HuH-7.5 (cell line): ENCODE results near the gene POMT2.
A peak's percentile ranks its signal among the peaks of the same experiment; 100 is the strongest.
"Not testable (repeated sequence)": the region's sequence is repeated elsewhere in the genome, so short reads cannot be mapped to it uniquely, and the experiment has no call there.

Experiments
- DNase-seq: peaks from one replicate; pipeline ENCODE4 v3.0.0; 2011; ENCODE audit warnings: low spot score

The POMT2 gene

GRCh38 chr14:77301103-77301502 is 19.6 kb downstream of the POMT2 start:
- peak; percentile 43 for DNase-seq

- DNase-seq, result no peak
These were observed 20.9 kb downstream of the POMT2 start for GRCh38 chr14:77299771-77300170.

DNA sequence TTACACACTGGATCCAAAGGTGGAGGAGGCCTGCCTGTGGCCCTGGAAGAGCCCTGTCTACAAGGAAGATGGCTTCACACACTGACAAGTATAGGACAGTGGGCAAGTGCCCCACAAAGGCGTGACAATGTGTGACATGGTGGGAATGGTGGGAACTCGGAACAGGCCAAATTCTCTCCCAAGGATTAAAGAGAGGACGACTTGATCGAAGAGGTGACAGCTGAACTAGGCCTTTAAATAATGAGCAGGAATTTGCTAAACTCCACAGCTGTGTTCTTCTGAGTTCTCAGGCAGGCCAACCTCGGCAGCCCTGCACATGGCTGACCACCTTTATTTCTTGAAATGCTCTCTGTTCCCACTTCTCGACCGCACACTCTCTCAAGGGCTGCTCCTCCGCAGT is 23.8 kb downstream of the POMT2 start:
- DNase-seq, result no peak

DNA sequence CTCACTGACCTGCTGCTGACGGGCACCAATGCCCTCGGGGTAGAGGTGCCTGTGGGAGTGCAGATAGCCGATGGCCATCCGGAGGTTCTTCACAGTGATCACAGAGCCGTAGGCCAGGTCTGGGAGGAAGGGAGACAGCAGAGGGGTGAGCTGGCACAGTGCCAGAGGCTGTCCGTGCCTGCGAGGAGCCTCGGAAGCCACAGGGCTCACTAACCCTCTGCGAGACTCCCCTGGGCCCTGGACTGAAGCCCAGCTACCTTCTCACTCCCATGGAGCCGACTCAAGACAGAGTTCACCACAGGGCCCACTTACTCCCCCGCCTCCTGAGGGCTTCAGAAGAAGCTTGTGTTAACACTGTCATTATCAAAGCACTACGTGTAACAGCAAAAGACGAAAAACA is 24.5 kb downstream of the POMT2 start:
- no peak for DNase-seq

- DNase-seq, result no peak
These were observed 30.0 kb downstream of the POMT2 start for GRCh38 chr14:77290705-77291104.

- DNase-seq, result no peak
These were observed 34.1 kb downstream of the POMT2 start for GRCh38 chr14:77286576-77286975.

GRCh38 chr14:77284466-77284865 is 36.2 kb downstream of the POMT2 start:
- no peak for DNase-seq

- no peak for DNase-seq
These were observed 36.6 kb downstream of the POMT2 start for GRCh38 chr14:77284066-77284465.

DNA sequence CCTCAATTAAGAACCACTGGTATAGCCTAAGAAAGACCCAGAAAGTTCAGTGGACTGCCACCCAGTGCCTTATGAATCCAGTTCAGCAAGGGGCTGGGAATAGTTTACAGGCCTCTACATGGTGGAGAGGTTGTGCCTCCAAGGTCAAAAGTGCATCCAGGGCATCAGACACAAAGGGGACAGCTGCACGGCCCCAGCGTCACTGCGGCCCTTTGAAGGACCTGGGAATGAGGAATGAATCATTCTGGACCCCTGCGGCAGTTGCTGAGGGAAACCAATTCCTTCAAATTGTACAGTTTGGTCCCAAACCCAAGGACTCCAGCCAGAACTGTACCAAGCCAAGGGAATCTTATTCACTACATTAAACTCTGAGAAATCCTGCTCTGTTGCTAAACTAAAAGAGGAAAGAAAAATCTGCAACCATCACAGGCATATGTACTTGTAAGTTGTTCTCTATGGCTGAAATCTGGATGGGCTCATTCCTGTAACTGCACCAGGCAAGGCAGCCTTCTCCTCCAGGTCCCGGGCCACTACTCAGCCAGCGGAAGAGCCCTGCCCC is 38.8 kb downstream of the POMT2 start:
- no peak for DNase-seq

DNA sequence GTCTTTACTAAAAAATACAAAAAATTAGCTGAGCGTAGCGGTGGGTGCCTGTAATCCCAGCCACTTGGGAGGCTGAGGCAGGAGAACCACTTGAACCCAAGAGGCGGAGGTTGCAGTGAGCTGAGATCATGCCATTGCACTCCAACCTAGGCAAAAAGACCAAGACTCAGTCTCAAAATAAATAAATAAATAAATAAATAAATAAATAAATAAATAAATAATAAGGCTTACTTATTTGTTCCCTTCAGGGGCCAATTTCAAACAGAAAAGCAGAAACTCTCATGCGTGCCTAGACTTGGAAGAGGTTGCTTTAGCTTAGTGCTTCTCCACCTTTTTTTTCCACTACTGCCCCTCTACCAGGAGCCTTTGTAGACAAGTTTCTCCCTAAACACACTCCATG is 39.8 kb downstream of the POMT2 start:
- DNase-seq, result not testable (repeated sequence)

DNA sequence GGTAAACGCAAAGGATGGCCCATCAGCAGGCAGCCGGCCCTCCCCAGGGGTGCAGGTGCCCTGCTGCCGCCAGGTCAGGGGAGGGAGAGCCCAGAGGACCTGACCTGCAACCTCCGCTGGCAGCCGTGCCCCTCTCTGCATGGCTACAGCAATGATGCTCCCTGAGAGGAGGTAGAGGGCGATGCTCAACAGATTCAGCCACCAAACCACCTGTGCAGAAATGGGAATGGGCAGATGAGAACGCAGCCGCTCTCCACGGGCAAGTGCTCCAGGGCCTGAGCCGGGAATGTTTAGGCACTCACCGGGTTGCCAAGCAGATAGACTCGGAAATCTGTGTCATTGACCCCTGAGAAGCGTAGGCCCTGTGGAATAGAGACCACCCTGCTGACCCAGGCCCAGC is 41.0 kb downstream of the POMT2 start:
- DNase-seq, result no peak

- no peak for DNase-seq
These were observed 42.0 kb downstream of the POMT2 start for GRCh38 chr14:77278461-77279230.

DNA sequence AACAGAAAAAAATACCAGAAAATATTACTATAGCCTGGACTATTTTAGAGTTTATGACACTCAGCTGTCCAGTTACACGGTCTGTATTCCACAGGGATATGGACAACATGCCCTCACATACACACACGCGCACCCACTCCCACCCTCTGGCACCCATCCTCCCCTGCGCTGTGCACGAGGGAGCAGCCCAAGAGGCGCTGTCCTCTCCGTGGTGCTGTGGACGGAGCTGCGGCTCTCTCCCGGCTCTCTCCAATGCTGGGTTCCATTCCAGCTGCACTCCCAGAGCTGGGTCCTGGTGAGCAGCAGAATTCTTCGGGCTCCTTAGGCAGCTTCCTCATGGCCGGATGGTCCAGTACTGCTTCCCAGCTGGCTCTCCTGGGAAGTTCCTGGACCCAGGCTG is 43.7 kb downstream of the POMT2 start:
- DNase-seq, result no peak

DNA sequence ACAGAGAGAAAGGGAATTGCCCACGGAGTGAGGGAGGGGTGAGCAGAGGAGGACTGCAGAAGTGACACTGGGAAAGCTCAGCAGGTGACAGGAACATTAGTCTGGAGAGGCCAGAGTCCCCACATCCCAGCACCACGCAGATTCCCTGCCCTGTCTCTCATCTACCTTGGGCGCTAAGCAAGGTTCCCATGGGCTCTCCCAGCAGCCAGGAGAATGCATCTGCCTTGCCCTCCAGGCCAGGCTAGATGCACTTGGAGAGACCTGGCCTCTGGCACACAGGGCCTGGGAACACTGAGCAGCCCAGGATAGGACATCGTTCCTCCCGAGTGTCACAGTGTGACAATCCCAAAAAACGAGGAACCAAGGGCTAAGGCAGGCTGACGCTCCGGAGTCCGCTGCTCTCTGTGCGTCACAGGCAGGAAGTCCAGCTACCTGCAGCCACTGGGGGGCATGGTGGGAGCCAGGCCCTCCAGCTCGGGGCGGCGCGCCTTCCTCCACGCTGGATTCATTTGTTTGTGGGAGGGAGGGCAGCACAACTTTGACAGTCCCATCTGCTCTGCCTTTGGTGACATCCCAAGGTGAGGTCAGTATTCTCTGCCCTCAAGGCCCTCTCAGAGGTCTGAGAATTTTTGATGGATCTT is 44.3 kb downstream of the POMT2 start:
- no peak for DNase-seq

- no peak for DNase-seq
These were observed 45.1 kb downstream of the POMT2 start for GRCh38 chr14:77275601-77276017.

DNA sequence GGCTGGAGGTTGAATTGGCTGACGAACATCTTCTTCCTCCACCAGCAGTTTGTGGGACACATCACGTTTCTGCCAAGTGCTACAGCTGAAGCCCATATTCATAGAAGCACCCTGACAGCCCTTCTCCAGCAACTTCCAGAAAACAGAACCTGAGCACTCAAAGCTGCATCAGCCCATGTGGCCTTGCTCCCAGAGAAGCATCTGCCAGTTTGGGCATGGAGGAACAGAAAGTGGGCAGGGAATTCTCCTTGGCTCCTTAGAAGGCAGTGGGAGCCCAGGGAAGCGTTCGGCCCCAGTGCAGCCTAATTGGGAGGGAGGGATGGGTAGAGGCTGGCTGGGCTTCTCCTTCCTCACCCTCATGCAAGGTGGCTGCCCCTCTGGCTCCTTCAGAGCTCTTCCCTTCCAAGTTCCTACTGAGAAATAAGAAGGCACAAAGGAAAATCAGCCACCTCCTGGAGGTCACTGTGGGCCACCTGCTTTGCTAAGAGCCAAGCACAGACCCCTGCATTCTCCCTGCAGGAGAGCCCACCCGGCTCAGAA is 45.6 kb downstream of the POMT2 start:
- no peak for DNase-seq

DNA sequence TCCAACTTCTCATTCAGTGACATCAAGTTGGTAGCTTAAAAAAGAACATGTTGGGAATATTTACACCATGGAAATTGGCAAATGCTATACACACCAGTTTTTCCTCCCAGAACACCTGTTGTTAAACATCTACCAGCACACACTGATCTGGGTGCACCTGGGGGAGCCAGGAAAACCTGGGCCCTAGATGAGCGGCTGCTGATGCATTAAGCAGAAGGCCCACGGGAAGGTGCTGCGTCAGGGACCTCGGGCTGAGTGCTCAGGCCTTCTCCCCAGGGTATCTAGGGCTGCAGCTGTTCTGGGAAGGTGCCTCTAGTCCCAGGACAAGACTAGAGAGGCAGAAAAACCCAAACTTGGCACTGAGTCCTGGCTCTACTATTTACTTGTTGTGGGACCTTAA is 46.9 kb downstream of the POMT2 start:
- no peak for DNase-seq

DNA sequence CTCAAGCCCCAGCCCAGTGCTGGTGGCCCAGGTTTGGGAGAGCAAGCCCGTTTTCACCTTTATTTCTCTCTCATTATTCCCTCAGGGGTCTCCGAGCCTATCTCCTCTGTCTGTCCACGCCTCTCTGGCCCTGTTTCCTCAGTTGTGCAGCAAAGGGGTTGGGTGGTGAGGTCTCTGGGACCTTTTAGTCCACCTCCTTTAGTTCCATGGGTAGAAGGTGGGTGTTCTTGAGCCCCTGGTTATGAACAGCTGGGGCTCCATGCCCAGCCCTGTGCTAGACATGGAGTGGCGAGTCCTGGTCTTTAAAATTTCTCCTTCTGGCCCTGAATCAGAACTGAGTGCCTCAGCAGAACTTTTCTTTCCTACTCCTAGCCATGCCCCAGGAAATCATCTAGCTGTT is 48.4 kb downstream of the POMT2 start:
- no peak for DNase-seq

DNA sequence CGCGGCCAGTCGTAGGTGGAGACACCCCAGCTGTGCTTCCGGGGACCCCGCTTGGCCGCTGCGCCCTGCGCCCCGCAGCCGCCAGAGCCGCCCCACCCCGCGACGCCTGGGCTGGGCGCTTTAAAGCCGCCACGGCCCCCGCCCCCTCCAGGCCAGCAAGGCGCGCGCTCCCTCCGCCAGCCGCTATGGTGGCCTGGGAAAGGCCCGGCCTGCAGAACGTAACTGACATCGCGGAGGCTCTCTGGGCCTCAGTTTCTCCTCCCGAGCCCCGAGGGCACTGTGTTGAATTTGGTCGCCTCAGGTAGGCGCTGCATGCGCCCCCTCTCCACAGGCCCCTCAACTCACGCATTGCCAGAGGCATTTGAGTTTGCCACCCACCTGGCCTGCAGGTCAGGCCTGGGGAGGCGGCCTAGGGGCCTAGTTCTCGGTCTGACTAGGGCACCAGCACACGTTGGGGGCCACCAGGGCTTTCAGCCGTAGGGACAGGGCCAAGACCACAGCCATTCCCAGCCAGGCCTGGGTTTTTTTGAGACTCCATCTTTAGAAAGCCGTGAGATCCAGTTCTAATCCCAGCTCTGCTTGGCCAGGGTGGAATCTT is 49.5 kb downstream of the POMT2 start, which contains the start of gene NGB:
Gene NGB (minus strand): TSS at position 94 of the 598 bp plus-strand sequence. CDS start 269 bp downstream, outside the sequence.
- DNase-seq, result no peak

DNA sequence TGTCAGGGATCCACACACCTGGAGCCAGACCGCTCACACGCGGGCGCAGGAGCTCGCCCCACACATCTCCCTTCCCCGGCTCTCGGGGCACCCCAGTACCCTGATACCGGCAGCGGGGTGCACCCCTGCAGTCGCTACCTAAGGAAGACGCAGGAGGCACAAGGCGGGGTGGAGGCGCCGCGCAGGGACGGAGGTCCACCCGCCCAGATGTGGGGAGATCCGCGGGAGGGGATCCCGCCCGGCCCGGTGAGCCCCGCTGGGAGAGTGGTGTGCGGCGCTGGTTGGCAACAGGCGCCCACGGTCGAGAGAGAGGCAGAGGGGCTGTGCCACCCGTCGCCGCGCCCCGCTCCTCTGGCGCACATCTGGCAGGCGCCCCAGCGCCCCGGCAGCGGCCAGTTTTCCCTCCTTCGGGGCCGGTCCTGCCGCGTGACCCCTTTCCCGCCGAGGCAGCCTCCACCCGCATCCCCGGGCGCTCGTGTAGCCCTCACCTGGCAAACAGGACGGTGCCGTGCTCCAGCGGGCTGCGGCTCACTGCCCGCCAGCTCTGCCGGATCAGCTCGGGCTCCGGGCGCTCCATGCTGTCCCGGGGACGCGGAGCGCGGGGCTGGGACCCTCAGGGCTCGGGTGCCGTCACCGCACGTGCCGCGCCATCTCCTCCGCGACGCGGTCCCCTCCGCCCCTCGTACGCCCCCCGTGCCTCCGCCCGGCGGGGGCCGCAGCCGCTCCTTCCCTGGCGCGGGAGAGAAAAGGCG is 50.1 kb downstream of the POMT2 start:
- no peak for DNase-seq

DNA sequence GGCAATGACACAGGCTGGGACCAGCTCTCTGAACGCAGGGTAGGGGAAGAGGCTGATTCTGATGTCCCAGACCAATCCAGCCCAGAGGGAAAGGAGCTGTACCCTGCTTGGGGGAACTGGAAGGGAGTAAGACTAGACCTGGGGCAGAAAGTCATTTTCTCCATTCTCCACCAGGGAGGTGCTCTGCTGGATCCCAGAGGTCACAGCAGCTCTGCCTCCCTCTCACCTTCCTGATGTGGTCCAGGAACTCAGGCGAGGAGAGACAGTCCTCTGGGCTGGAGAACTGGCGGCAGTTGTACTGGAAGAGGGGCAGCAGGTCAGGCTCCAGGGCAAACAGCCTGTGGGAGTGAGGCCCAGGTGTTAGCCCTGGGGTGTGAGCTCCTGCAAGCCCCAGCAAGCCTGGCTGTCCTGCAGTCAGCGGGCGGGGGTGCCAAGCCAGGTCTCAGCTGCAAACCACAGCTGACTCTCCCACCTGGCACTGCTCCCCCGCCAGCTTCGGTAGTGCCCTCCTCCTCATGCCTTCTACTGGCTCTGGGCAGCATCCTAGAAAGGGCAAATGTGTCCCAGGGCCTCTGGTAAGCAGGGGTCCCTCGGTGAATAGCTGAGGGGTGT is 51.6 kb downstream of the POMT2 start:
- no peak for DNase-seq
